Stimulated activated CD8-positive, alpha-beta memory T cell treated with anti-CD3 and anti-CD28 coated beads, Interleukin-7, amount 100 ng/mL, for 48 hours (primary cell): ENCODE results near the gene THRB.
"Not testable (repeated sequence)": the region's sequence is repeated elsewhere in the genome, so short reads cannot be mapped to it uniquely, and the experiment has no call there.

Experiments used
- DNase-seq, 2 donors: peaks; one replicate each; pipeline ENCODE4 v3.0.0-alpha.2; 2020; ENCODE audit warnings: low read depth in 1 of 2; ENCODE audit errors: extremely low read depth in 1 of 2

The THRB gene

GRCh38 chr3:24450160-24450907 is 44.3 kb downstream of the THRB start:
- no peak for DNase-seq

GRCh38 chr3:24447836-24448235 is 46.8 kb downstream of the THRB start:
- DNase-seq, result no peak

- DNase-seq, result no peak
Observed at GRCh38 chr3:24446032-24446431, 48.6 kb downstream of the THRB start.

- no peak for DNase-seq
Observed at GRCh38 chr3:24443476-24443875, 51.2 kb downstream of the THRB start.

GRCh38 chr3:24440760-24441464 is 53.7 kb downstream of the THRB start:
- no peak for DNase-seq

GRCh38 chr3:24439021-24439420 is 55.6 kb downstream of the THRB start:
- no peak for DNase-seq

- no peak for DNase-seq
Observed at GRCh38 chr3:24437326-24437725, 57.3 kb downstream of the THRB start.

GRCh38 chr3:24435584-24435983 is 59.1 kb downstream of the THRB start:
- DNase-seq, result no peak

- no peak for DNase-seq
Observed at GRCh38 chr3:24434651-24435050, 60.0 kb downstream of the THRB start.

GRCh38 chr3:24433838-24434591 is 60.6 kb downstream of the THRB start:
- DNase-seq, result no peak

- no peak for DNase-seq
Observed at GRCh38 chr3:24432989-24433388, 61.7 kb downstream of the THRB start.

GRCh38 chr3:24428481-24428880 is 66.2 kb downstream of the THRB start:
- DNase-seq, result no peak

GRCh38 chr3:24426896-24427295 is 67.8 kb downstream of the THRB start:
- DNase-seq, result no peak

GRCh38 chr3:24420829-24421228 is 73.8 kb downstream of the THRB start:
- DNase-seq, result not testable (repeated sequence)

GRCh38 chr3:24420224-24420623 is 74.4 kb downstream of the THRB start:
- DNase-seq, result no peak

- DNase-seq, result no peak
Observed at GRCh38 chr3:24419067-24419791, 75.4 kb downstream of the THRB start.

- DNase-seq, result no peak
Observed at GRCh38 chr3:24417730-24418129, 76.9 kb downstream of the THRB start.

- DNase-seq, result no peak
Observed at GRCh38 chr3:24416224-24416623, 78.4 kb downstream of the THRB start.

- DNase-seq, result no peak
Observed at GRCh38 chr3:24415824-24416223, 78.8 kb downstream of the THRB start.

GRCh38 chr3:24413662-24414061 is 81.0 kb downstream of the THRB start:
- DNase-seq, result not testable (repeated sequence)

- DNase-seq, result no peak
Observed at GRCh38 chr3:24410860-24411259, 83.8 kb downstream of the THRB start.
